ENCODE measurements around the gene THEMIS2.

- TF ChIP-seq CTCF (IDR thresholded peaks at IDR 0.05; ENCODE audit: borderline replicate concordance, extremely low read depth, low read length, poor library complexity, severe bottlenecking) (no peak), EZH2 (IDR thresholded peaks at IDR 0.05; ENCODE audit: borderline replicate concordance, low read depth, low read length, severe bottlenecking) (no peak)
Observed at GRCh38 chr1:27872802-27873551, 633 bp downstream of the THEMIS2 start.

Measured in DND-41 (cell line).